Liver (tissue), 3 donors: ENCODE measurements around the gene CHD9NB.

Experiments
- CTCF ChIP-seq: fragments of 150-350 bp; IDR thresholded peaks from 2 replicates; pipeline ENCODE4 v1.5.1; 2017; ENCODE audit warnings: improper control_type of control experiment, low read depth, low read length; ENCODE audit not compliant: missing input control
- EGR1 ChIP-seq, 2 donors: IDR thresholded peaks; 2 replicates each; pipeline ENCODE4 v1.6.1; 2016 to 2018; ENCODE audit warnings: antibody characterized with exemption in 2 of 2, low read depth in 2 of 2
- JUND ChIP-seq, 2 donors: IDR thresholded peaks; 2 replicates each; pipeline ENCODE4 v1.6.1; 2016; ENCODE audit warnings: antibody characterized with exemption in 2 of 2
- MAX ChIP-seq: IDR thresholded peaks from 2 replicates; pipeline ENCODE4 v1.6.1; 2016; ENCODE audit warnings: antibody characterized with exemption
- RAD21 ChIP-seq, 2 donors: IDR thresholded peaks; 2 replicates each; pipeline ENCODE4 v1.6.1; 2016; ENCODE audit warnings: antibody characterized with exemption in 2 of 2, mild to moderate bottlenecking in 2 of 2
- REST ChIP-seq: IDR thresholded peaks from 2 replicates; pipeline ENCODE4 v1.6.1; 2016; ENCODE audit warnings: antibody characterized with exemption, mild to moderate bottlenecking
- RXRA ChIP-seq, 2 donors: IDR thresholded peaks; 2 replicates each; pipeline ENCODE4 v1.6.1; 2017 to 2018; ENCODE audit warnings: antibody characterized with exemption in 2 of 2, mild to moderate bottlenecking in 1 of 2
- SP1 ChIP-seq: IDR thresholded peaks from 2 replicates; pipeline ENCODE4 v1.6.1; 2018; ENCODE audit warnings: antibody characterized with exemption, mild to moderate bottlenecking
- TAF1 ChIP-seq: conservative IDR thresholded peaks from 2 replicates; pipeline ENCODE4 v1.6.1; 2016; ENCODE audit warnings: antibody characterized with exemption, mild to moderate bottlenecking
- YY1 ChIP-seq: IDR thresholded peaks from 2 replicates; pipeline ENCODE4 v1.6.1; 2016; ENCODE audit warnings: antibody characterized with exemption, mild to moderate bottlenecking
- donor health status: healthy.
- donor health status: healthy.

- no peak for TF ChIP-seq CTCF
- no peak for TF ChIP-seq RXRA (IDR thresholded peaks at IDR 0.05)
- TF ChIP-seq TAF1 = no peak
- no peak for TF ChIP-seq SP1
- no peak for TF ChIP-seq JUND (IDR thresholded peaks at IDR 0.05)
- no peak for TF ChIP-seq REST
- TF ChIP-seq EGR1 (IDR thresholded peaks at IDR 0.05; ENCODE audit: low read depth in 2 of 2) = no peak
- TF ChIP-seq YY1 = no peak
- TF ChIP-seq MAX = no peak
- TF ChIP-seq RAD21 (IDR thresholded peaks at IDR 0.05) = peak in 1 of 2 donors; percentile 18
Observed at GRCh38 chr16:53055541-53056391, 3.1 kb upstream of the CHD9NB start.
